KBM-7 (cell line): ENCODE data around the gene SPATA17.

Source experiments
- DNase-seq: peaks from one replicate; pipeline ENCODE4 v3.0.0-alpha.2; 2015
- in situ Hi-C: fragments of 300-500 bp; cut with MboI; formaldehyde crosslinking; loops from 2 replicates; pipeline ENCODE4 v1.14.3; 2020; ENCODE audit warnings: low sequenced_read_pairs, low pct_unique_long_range_greater_than_20kb, mixed read lengths

Gene SPATA17

DNA sequence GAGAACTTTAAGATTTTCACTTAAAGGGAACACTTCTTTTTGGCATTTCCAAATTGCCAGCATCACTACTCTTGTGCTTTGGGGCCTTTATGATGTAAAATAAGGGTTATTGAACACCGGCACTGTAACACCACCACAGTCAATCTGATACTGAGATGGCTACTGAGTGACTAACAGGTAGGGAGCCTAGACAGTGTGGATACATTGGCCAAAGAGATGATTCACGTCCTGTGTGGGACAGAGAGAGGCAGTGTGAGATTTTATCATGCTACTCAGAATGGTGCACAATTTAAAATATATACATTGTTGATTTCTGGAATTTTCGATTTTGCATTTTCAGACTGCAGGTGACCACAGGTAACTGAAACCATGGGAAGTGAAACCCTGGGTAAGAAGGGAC lies 261.6 kb downstream of the SPATA17 start:
- in situ Hi-C loops: no loop called here
- DNase-seq: no peak

DNA sequence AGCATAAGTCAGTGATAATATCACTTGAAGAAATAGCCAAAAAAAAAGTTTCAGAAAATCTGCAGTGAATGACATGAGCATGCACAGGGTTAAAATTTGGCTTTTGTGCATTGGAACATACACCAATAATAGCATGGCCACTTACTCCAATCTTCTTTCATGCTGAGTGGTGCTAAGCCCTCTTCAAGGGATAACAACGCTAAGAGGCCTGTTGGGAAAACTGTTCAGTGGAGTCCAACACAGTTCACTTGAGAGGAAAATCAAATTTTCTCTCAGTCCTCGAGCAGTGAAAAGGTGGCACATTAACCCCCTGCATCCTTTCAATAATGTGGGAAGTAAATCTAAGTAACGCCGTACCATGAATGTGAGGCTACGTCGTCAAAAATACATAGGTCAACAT lies 264.7 kb downstream of the SPATA17 start:
- in situ Hi-C loops: no loop called here
- DNase-seq: no peak

DNA sequence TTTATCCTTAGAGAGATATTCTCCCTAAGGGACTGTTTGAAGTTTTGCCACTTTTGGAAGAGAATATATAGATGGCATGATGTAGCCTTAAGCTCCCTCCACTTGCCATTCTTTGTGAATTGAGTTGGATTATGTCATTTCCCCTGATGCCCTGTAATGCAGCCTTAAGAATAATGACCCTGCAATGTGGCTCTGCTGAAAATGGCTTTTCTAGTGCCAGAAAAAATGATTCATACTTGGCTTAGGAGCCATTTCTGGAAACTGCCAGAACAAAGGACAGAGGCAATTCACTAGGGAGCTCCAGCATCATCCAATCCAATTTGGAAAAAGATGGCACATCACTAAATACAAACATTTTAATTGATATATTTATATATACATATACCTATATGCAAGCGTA lies 265.3 kb downstream of the SPATA17 start:
- in situ Hi-C loops: no loop called here

DNA sequence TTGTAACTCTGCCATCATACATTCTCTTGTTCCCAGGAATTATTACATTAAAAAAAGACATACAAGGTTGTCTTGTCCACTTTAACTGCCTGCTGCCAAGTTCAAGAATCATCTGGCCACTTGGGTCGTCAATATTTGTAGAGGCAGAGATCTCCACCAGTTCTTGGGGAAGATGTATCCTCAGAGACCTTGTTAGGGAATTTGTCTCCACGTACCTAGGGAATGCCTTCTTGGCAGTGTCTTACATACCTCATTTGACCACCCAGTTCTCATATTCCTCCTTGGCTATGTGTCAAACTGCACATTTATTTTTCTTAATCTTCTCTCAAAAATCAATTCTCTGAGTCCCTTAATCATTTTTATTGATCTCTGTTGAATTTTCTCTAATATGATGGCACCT lies 266.0 kb downstream of the SPATA17 start:
- no peak for DNase-seq
- in situ Hi-C loops: no loop called here

More for the DNA sequence above, 265.3 kb downstream of the SPATA17 start:
- DNase-seq: no peak

DNA sequence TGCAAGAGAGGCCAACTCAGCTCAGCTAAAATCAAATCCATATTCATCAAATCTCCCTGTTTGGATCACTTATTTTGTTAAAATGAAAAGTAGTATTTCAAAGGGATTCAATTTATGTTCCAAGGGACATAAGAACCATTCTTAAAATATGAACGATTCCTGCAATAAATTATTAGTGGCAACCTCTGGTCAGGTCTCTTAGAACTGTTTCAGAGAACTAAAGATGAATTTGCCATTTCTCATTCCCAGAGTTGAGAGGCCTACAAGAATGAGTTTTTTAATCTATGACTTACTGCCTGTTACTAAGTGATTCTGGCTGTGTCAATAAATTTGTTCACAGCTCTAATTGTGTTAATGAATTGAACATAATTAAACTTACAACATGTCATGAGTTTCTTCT lies 268.5 kb downstream of the SPATA17 start:
- in situ Hi-C loops: no loop called here

DNA sequence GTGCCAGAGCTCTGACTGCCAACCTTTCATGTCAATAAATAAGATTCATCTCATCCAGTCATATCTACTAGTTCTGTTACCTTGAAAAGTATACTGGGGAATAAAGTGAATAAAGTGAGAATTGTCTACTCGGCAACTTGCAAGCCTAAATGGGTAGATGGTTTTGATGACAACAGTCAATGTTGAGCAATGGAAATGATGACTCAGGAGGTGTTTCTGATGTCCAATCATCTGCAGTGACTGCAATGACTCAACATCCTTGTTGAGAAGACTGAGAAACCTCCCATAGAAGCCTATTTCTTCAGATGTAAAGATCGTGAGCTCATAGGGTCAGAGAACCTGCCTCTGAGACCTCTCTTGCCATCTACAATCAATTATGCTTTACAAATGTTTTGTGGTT lies 276.4 kb downstream of the SPATA17 start:
- no peak for DNase-seq
- in situ Hi-C loops: no loop called here

More for the DNA sequence above, 268.5 kb downstream of the SPATA17 start:
- DNase-seq: no peak

DNA sequence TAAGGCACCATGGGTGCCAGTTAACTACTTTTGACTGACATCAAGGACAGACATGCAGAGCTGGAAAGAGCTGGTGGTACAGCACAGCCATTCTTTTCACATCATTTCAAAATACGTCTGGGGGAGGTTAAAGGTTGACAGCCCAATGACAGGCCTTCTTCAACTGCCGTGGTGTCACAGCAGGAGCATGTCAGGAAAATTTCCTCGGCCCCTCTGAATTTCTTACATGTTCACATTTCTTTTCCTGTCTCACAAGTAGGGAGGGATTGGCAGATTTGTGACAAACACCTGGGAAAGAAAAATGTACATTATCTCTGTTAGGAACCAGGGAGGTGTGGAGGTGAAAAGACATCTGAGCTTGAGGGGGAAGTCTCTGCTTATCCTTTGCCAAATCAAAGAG lies 279.1 kb downstream of the SPATA17 start:
- in situ Hi-C loops: no loop called here
- no peak for DNase-seq

DNA sequence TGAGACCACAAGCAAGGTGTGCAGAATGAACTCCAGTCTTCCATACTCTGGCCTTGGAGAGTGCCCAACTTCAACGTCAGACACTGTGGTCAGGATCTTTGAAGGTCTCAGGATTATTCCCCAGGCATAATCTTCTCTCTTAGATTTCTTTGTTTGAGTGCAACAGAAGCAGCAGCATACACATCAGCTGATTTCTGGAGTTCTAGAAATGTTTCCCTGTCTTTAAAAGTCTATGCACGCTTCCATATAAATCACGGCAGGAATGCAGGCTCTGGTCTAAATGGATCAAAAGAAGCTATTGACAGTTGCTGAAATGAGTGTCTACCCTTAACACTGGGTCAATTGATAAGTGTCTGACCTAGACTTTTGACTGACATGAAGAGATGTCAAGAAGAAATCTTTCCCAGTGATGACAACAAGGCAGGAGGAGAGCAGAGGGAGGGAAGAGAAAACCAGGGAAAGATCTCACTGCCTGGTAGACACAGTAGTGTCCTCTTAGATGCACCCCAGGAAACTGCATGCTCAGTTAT lies 279.7 kb downstream of the SPATA17 start:
- in situ Hi-C loops: no loop called here

DNA sequence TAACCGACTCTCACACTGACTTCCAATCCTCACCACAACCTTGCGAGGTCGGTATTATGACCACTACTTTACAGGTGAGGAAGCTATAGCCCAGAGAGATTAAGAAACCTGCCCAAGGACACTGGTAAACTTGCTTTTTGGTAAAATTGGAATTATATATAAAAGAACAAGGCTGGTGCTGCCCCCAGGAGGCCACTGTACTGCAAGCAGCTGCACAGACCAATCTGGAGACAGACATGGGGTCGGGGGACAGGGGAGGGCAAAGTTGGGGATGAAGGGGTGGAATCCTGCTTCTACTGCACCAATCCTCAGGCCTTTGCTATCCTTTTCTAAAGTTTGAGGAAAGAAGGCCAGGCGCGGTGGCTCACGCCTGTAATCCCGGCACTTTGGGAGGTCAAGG lies 280.8 kb downstream of the SPATA17 start:
- in situ Hi-C loops: no loop called here

More for the DNA sequence above, 279.7 kb downstream of the SPATA17 start:
- DNase-seq: no peak

DNA sequence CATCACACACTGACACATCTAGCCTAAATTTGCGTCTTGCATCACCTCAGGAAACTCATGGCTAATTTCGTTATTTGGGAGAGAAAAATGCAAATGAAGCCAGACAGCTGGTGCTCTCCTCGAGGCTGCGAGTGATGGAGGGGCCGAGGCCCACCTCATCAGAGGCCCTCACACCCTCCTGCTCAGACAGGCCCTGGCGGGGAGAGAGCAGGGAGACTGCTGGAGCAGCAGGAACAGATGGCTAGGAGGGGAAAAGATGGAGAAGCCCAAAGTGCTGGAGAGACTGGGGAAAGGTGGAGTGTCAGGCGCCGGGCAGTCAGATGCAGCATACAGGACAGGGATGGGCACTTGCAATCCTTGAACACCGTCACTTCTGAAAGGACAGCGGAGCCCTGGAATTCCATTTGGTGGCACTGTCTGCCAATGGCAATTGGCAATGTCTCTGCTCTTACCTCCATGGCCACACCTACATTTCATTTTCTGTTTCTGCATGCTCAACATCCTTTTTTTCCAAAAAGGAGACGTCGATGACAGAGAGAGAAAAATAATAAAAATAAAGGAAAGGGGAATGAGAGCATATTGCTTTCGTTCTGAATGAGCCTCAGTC lies 286.2 kb downstream of the SPATA17 start:
- no peak for DNase-seq
- in situ Hi-C loops: no loop called here

More for the DNA sequence above, 280.8 kb downstream of the SPATA17 start:
- no peak for DNase-seq

DNA sequence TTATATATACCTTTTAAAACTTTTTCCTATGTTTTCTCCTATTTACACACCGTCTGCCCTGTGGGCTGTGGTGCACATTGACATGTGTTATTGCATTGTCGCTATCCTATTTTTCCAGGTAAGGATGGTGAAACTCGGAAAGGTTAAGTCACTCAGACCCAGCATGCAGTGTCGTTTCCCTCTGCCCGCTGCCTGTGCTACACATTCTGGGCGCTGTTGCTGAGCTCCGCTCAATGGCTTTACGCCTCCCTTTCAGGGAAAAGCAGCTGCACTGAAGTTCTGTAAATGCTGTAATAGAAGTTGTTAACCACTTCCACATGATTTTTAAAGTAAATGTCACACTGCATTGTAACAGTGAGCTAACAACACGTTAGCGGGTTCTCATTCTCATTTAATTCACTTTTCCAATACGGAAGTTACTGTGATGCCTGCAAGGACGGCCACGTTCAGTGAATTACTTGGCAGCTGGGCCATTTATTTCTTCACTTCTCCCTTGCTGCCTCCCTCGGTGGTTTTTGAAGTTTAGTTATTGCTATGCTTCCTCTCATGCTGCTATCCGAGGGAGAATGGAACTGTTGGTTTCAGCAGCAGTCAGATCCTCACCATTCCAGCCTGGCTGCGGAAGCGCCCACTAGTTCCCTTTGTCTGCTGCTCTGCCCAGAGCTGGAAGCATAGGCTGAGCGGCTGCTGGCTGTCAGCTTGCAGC lies 288.7 kb downstream of the SPATA17 start:
- peak; percentile 1 for DNase-seq
- in situ Hi-C loops: no loop called here
